BLaER1 treated with 17β-estradiol and CSF1 and Interleukin-3, amounts not matched to agents 10 nM and 100 nM (cell line): Measurements from ENCODE around the gene TMEM190.

ENCODE experiments used
- H3K27ac ChIP-seq, 11 experiments: shearing (Covaris generic); formaldehyde crosslinking; 2 replicates each; pipeline ENCODE4 v1.8.1; 2022
- H3K27me3 ChIP-seq, 11 experiments: shearing (Covaris generic); formaldehyde crosslinking; 2 replicates each; pipeline ENCODE4 v1.8.1; 2022
- H3K36me3 ChIP-seq, 11 experiments: shearing (Covaris generic); formaldehyde crosslinking; 2 replicates each; pipeline ENCODE4 v1.8.1; 2022
- H3K4me1 ChIP-seq, 10 experiments: shearing (Covaris generic); formaldehyde crosslinking; 2 replicates each; pipeline ENCODE4 v1.8.1; 2022
- H3K4me2 ChIP-seq, 11 experiments: shearing (Covaris generic); formaldehyde crosslinking; 2 replicates each; pipeline ENCODE4 v1.8.1; 2022
- H3K4me3 ChIP-seq, 10 experiments: shearing (Covaris generic); formaldehyde crosslinking; 2 replicates each; pipeline ENCODE4 v1.8.1; 2022
- H3K9ac ChIP-seq, 11 experiments: shearing (Covaris generic); formaldehyde crosslinking; 2 replicates each; pipeline ENCODE4 v1.8.1; 2022
- H3K9me3 ChIP-seq, 11 experiments: shearing (Covaris generic); formaldehyde crosslinking; replicated peaks in 1 of 11; 2 replicates each; pipeline ENCODE4 v1.8.1; 2022
- H4K20me1 ChIP-seq, 11 experiments: shearing (Covaris generic); formaldehyde crosslinking; 2 replicates each; pipeline ENCODE4 v1.8.1; 2022
- Cebpa-rat ChIP-seq, 11 experiments: shearing (Covaris generic); IDR thresholded peaks; 2 replicates each; pipeline ENCODE4 v1.8.1; 2022

TMEM190 gene

DNA sequence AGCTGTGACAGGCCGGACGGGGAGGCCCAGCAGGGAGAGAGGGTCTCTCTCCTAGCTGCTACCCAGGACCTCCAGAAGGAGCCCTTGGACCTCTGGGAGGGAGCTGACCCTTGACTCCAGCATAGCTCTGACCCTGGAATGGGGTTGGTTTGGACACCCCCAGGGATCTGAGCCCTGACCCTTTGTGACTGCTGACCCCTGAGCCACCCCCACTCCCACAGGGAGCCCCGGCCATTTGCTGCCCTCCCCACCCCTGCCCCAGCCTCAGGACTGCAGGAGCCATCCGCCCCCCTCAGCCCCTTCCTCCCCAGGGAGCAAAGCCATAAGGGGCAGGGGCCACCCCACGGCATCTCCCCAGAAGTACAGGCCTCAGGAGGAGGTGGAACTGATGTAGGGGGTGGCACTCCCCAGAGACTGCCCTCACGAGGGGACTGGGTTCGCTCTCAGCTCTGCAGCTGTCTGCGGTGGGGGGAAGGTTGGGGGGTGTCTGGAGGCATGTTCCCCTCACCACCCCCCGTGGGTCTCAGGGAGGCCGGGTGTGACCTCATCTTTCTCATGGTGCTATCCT lies 29.1 kb upstream of the TMEM190 start:
- H3K4me3 ChIP-seq: no peak overlapping the region; a peak in 1 of 20 replicates
- H3K4me1 ChIP-seq: peaks cover 22 to 88% (median 71%) of the 10 kb centered on the region in 10 experiments
- H4K20me1 ChIP-seq: peaks cover 0 to 44% (median 0%) of the 10 kb centered on the region in 11 experiments; a peak in 4 of 22 replicates
- peak overlapping the region in 5 of 11 experiments; percentile 26 to 59 (median 43); a peak in 9 of 22 replicates for H3K9ac ChIP-seq
- H3K36me3 ChIP-seq: peaks cover 10 to 56% (median 30%) of the 10 kb centered on the region in 11 experiments; a peak in 21 of 22 replicates
- TF ChIP-seq Cebpa-rat (IDR thresholded peaks at IDR 0.05): no peak
- H3K4me2 ChIP-seq: peak overlapping the region; percentile 6 to 80 (median 57); a peak in 18 of 22 replicates
- H3K27ac ChIP-seq: peak overlapping the region in 3 of 11 experiments; percentile 21 to 41 (median 26); a peak in 4 of 22 replicates
- H3K9me3 ChIP-seq: no peaks in the 10 kb centered on the region
- peaks cover 11 to 15% (median 13%) of the 10 kb centered on the region in 11 experiments for H3K27me3 ChIP-seq

DNA sequence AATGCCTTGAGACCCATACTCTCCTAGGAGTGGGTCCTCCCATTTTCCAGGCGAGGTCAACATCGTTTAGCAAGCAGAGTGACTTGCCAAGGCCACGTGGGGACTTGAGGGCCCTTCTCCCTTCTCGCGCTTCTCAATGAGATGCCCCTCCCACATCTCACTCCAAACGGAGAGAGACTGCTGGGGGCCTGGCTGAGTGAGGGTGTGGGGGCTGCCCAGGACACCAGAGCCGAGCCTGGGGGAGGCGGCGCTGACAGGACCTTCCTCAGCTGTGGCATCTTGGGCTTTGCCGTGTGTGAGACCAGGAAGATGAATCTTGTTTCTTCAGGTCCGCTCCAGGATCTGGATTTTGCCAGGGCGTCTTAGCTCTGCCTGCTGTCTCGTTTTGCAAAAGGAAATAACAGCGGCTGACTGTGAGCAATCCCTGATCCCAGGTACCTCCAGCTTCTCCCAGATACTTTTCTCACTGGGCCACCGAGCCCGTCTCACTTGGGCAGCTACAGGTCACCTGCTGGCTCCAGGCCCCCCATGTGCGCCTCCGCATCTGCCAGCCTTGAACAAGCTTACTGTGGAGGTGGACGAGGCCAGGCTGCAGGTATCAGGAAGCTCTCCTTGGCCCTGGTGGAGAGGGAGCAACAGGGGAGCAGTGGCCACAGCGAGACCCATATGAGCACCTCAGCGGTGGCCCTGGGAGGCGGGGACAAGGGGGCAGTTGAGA lies 28.1 kb upstream of the TMEM190 start:
- Histone ChIP-seq H3K4me2 (peak overlapping the region in 10 of 11 experiments; percentile 6 to 80 (median 57); a peak in 18 of 22 replicates), H3K36me3 (peaks cover under 1 to 46% (median 21%) of the 10 kb centered on the region in 11 experiments; a peak in 19 of 22 replicates), H3K9ac (peak overlapping the region in 7 of 11 experiments; percentile 10 to 59 (median 41); a peak in 9 of 22 replicates), H3K4me1 (peaks cover 24 to 88% (median 71%) of the 10 kb centered on the region in 10 experiments), H3K27ac (peak overlapping the region in 4 of 11 experiments; percentile 5 to 41 (median 22); a peak in 5 of 22 replicates), H3K9me3 (no peaks in the 10 kb centered on the region), H3K4me3 (no peak overlapping the region), H4K20me1 (peaks cover 0 to 43% (median 0%) of the 10 kb centered on the region in 11 experiments; a peak in 5 of 22 replicates), H3K27me3 (peaks cover 20 to 25% (median 22%) of the 10 kb centered on the region in 11 experiments)
- TF ChIP-seq Cebpa-rat (IDR thresholded peaks at IDR 0.05): no peak

DNA sequence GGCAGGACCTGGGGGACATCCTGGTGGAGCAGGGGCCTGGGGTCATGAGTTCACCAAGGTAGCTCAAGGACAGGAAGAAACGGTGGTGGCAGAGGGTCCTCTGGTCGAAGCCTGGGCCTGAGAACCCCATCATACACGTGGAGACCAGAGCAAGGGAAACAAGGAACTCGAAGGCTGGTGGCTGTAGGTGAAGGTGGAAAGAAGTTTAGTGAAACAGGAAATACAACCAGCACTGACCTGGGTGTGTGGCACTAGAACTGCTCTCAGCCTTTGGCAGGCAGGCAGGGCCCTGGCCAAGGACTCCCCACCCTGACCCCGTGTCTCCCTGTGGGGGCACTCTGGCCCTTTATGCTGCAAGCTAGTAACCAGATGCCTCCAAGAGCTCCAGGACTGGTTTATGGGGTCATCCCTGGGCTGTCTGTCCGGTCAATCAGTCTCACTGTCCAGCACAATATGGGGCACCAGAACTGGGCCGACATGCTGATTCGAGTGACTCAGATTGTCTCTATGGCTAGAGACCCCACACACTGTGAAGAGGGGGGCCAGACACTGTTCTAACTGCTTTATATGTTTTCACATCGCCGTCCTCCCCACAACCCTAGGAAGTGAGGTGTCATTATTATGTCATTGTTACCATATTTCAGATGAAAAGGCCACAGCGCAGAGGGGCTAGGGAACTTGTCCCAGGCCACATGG lies 25.9 kb upstream of the TMEM190 start:
- Histone ChIP-seq H3K27me3 (peaks cover 43 to 48% (median 44%) of the 10 kb centered on the region in 11 experiments), H3K4me1 (peaks cover 23 to 72% (median 60%) of the 10 kb centered on the region in 10 experiments), H3K9ac (peak overlapping the region in 1 of 11 experiments; percentile 45; a peak in 1 of 22 replicates), H4K20me1 (peaks cover 0 to 28% (median 0%) of the 10 kb centered on the region in 11 experiments; a peak in 5 of 22 replicates), H3K27ac (no peak overlapping the region), H3K36me3 (peaks cover 0 to 23% (median 10%) of the 10 kb centered on the region in 11 experiments; a peak in 14 of 22 replicates), H3K4me2 (peak overlapping the region in 4 of 11 experiments; percentile 55 to 86 (median 65); a peak in 5 of 22 replicates), H3K9me3 (no peaks in the 10 kb centered on the region), H3K4me3 (no peak overlapping the region)
- TF ChIP-seq Cebpa-rat (IDR thresholded peaks at IDR 0.05): no peak

DNA sequence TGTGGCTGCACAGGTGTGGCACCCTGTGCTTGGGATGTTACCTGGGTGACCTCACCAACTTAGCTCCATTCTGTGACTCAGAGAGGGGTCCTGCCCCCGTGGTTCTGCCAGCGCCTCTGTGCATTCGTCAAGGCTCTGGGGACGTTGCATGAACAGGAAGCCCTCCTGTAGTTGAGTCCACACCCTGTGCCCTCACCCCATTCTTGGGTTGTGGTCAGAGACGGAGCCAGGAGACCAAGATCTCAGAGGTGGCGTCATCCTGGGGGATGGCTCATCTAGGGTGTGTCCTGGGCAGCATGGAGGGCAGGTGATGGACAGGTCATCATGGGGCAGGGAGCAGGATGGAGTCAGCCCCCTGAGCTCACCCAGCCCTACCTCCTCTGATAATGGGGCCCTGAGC lies 24.6 kb upstream of the TMEM190 start:
- Histone ChIP-seq H3K27me3 (peaks cover 56 to 61% (median 57%) of the 10 kb centered on the region in 11 experiments), H3K9ac (no peak overlapping the region), H3K4me2 (peak overlapping the region; percentile 31 to 96 (median 55); a peak in 21 of 22 replicates), H3K4me3 (no peak overlapping the region), H3K4me1 (peaks cover 23 to 68% (median 57%) of the 10 kb centered on the region in 10 experiments), H3K27ac (no peak overlapping the region), H3K36me3 (peaks cover 0 to 12% (median 3%) of the 10 kb centered on the region in 11 experiments; a peak in 8 of 22 replicates), H4K20me1 (peaks cover 0 to 25% (median 0%) of the 10 kb centered on the region in 11 experiments; a peak in 5 of 22 replicates), H3K9me3 (no peaks in the 10 kb centered on the region; a peak in 1 of 22 replicates)
- no peak for TF ChIP-seq Cebpa-rat (IDR thresholded peaks at IDR 0.05)

DNA sequence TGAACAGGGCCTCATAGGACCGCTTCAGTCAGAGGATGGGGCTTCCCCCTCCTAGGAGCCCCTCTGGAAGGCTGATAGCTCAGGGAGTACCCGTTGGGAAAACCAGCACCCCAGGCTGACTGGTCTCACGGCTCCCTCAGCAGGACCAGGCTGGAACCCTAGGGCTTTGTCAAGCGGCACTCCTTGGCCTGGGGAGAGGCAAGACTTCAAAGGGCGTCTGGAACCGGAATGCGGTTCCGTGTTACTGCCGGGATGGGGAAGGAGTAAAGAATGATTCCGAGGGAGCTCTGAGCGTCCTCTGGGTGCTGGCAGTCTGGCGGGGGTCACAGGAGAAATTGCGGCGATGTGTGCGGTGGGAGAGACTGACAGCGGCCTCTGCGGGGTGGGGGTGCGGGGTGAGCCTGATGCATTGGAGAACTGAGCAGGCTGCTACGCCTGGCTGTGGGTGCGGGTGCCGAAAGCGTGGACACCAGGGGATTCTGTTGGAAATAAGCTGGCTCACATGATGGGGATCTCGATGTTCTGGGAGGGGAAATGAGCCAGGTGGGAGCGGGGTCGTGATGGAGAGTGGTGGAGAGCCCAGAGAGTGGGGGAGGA lies 24.0 kb upstream of the TMEM190 start:
- H3K9ac ChIP-seq: no peak overlapping the region
- peaks cover 0 to 8% (median 0%) of the 10 kb centered on the region in 11 experiments; a peak in 3 of 22 replicates for H3K36me3 ChIP-seq
- peaks cover 0 to 25% (median 0%) of the 10 kb centered on the region in 11 experiments; a peak in 5 of 22 replicates for H4K20me1 ChIP-seq
- H3K4me2 ChIP-seq: peak overlapping the region; percentile 50 to 98 (median 89); a peak in 20 of 22 replicates
- peaks cover 60 to 67% (median 62%) of the 10 kb centered on the region in 11 experiments for H3K27me3 ChIP-seq
- no peak for TF ChIP-seq Cebpa-rat (IDR thresholded peaks at IDR 0.05)
- no peaks in the 10 kb centered on the region; a peak in 1 of 22 replicates for H3K9me3 ChIP-seq
- peak overlapping the region in 3 of 10 experiments; percentile 52 to 70 (median 54); a peak in 2 of 20 replicates for H3K4me3 ChIP-seq
- H3K27ac ChIP-seq: no peak overlapping the region
- H3K4me1 ChIP-seq: peaks cover 23 to 62% (median 51%) of the 10 kb centered on the region in 10 experiments

DNA sequence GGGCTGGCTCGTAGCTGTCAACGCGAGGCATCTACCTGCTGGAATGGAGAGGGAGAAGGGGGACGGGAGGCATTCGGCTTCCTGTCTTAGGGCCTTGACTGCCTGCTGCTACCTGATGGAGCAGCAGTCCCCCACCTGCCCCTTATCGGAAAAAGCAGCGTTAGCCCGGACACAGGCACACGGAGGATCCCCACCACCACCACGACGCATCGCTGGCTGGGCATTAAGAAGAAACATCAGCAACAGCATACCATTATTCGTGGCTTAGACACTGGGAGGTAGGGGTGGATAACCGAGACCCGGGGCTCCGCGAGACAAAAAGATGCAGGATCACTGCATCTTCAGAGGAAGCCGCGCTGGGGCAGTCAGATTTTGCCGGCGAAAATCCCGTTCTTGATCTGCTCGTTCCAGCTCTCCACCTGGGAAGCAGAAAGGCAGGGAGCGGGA lies 23.2 kb upstream of the TMEM190 start:
- Histone ChIP-seq H3K36me3 (peaks cover 0 to 5% (median 0%) of the 10 kb centered on the region in 11 experiments; a peak in 2 of 22 replicates), H3K27me3 (peaks cover 60 to 74% (median 65%) of the 10 kb centered on the region in 11 experiments), H3K4me1 (peaks cover 23 to 55% (median 43%) of the 10 kb centered on the region in 10 experiments), H3K4me2 (peak overlapping the region; percentile 86 to 99 (median 94)), H3K9ac (peak overlapping the region in 10 of 11 experiments; percentile 7 to 58 (median 34); a peak in 10 of 22 replicates), H3K27ac (no peak overlapping the region), H4K20me1 (peaks cover 0 to 18% (median 0%) of the 10 kb centered on the region in 11 experiments; a peak in 5 of 22 replicates), H3K4me3 (peak overlapping the region; percentile 47 to 70 (median 54)), H3K9me3 (no peaks in the 10 kb centered on the region; a peak in 1 of 22 replicates)
- no peak for TF ChIP-seq Cebpa-rat (IDR thresholded peaks at IDR 0.05)

DNA sequence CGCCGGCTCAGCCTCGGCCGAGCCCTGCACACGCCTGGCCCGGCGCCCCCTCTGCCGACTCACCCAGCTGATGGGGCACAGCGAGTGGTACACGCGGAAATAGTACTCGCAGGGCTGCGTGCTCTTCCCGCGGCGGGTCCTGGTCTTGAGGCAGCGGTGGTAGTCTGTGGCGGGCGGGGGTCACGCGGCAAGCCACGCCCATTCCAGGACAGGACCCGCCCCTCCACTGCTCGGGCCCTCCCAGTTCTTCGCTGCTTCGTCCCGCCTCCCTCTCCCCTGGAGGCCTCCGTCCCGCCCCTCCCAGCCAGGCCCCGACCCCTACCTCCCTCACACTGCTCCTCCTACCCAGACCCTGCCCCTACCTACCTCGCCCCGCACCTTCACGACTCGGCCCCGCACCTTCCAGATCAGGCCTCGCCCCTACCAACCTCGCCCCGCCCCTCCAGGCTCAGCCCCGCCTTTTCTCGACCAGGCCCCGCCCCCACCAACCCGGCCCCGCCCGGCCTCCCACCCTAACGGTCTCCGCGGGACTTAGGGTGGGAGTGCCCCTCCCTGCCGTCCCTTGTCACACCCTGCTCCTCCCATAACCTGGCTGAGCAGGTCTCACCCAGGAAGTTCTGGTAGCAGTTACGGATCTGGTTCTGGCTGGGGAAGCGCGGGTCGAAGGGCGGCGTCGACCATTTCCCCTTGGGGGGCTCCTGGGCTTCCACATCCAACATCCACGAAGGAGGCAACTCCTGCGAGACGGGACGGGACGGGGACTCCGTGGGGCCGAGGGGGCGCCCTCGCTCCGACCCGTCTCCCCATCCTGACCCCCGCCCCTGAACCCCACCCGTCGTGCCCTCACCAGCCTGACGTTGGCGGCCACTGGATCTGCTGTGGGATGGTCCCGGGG lies 22.6 kb upstream of the TMEM190 start:
- Histone ChIP-seq H3K36me3 (no peaks in the 10 kb centered on the region; a peak in 1 of 22 replicates), H3K9me3 (no peaks in the 10 kb centered on the region; a peak in 1 of 22 replicates), H3K9ac (peak overlapping the region in 10 of 11 experiments; percentile 7 to 58 (median 38); a peak in 12 of 22 replicates), H3K27me3 (peaks cover 60 to 76% (median 65%) of the 10 kb centered on the region in 11 experiments), H4K20me1 (peaks cover 0 to 13% (median 0%) of the 10 kb centered on the region in 11 experiments; a peak in 4 of 22 replicates), H3K4me2 (peak overlapping the region; percentile 86 to 99 (median 94)), H3K4me1 (peaks cover 20 to 48% (median 36%) of the 10 kb centered on the region in 10 experiments), H3K27ac (no peak overlapping the region), H3K4me3 (peak overlapping the region; percentile 47 to 70 (median 54))
- TF ChIP-seq Cebpa-rat (IDR thresholded peaks at IDR 0.05): no peak
